Mucosa of stomach (tissue), 1 donor: Measurements from ENCODE around the gene PTPRR.
"Not testable (repeated sequence)": the region's sequence is repeated elsewhere in the genome, so short reads cannot be mapped to it uniquely, and the experiment has no call there.

ENCODE experiments used
- H3K27me3 ChIP-seq: one replicate; pipeline ENCODE4 v1.7.0; 2013; ENCODE audit warnings: mild to moderate bottlenecking, low read length; ENCODE audit not compliant: control insufficient read depth, insufficient read depth
- H3K36me3 ChIP-seq: one replicate; pipeline ENCODE4 v1.7.0; 2013; ENCODE audit warnings: low read length; ENCODE audit not compliant: control insufficient read depth, insufficient read depth
- H3K4me1 ChIP-seq: one replicate; pipeline ENCODE4 v1.7.0; 2013; ENCODE audit warnings: mild to moderate bottlenecking, low read length; ENCODE audit not compliant: control insufficient read depth, insufficient read depth
- H3K4me3 ChIP-seq: one replicate; pipeline ENCODE4 v1.7.0; 2013; ENCODE audit warnings: low read length
- H3K9ac ChIP-seq: one replicate; pipeline ENCODE4 v1.7.0; 2013; ENCODE audit warnings: mild to moderate bottlenecking, low read length, moderate library complexity
- H3K9me3 ChIP-seq: one replicate; pipeline ENCODE4 v1.7.0; 2013; ENCODE audit warnings: mild to moderate bottlenecking, low read length, moderate library complexity; ENCODE audit not compliant: control insufficient read depth
- donor health status: Pancreatic carcinoma.

The PTPRR gene

DNA sequence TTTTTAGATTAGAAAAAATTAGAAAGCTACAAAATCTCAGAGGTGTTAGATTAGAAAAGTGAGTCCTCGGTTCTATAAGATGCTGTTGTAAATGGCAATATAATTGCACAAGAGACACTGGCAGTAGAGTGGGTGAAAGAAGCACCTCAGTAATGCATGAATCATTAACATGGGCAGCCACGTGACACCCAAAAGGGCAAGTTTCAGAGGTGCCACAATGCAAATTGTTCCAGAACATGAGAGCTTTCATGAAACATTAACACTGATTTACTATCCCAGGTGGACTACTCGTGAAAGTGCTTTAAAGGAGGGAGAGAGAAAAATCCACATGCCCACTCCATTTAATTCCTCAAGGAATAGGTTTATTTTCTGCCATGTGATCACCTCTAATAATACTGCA is 108.4 kb downstream of the PTPRR start:
- no peak overlapping the region for H3K9ac ChIP-seq
- no peaks in the 10 kb centered on the region for H3K9me3 ChIP-seq
- H3K36me3 ChIP-seq = no peaks in the 10 kb centered on the region
- H3K4me3 ChIP-seq = no peak overlapping the region
- peaks cover 6% of the 10 kb centered on the region for H3K4me1 ChIP-seq
- no peaks in the 10 kb centered on the region for H3K27me3 ChIP-seq

DNA sequence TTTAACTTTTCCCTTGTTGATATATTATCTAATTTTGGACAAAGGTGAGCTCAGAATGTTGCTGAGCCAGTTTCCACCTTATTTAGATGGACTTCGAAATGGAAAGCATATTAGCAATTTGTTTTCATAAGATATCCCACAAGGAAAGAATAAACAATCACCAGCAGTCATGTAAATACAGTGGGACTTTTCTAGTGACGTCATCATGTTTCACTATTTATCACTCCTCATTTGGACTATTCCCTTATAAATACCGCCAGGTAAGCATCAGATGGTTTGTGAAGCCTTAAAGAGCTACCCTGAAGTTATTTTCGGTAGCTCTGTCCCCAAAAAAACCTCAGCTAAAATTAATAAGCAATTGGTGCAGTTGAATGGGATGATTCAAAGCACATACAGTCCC is 110.7 kb downstream of the PTPRR start:
- Histone ChIP-seq H3K36me3 (no peaks in the 10 kb centered on the region), H3K9me3 (no peaks in the 10 kb centered on the region), H3K27me3 (no peaks in the 10 kb centered on the region)

DNA sequence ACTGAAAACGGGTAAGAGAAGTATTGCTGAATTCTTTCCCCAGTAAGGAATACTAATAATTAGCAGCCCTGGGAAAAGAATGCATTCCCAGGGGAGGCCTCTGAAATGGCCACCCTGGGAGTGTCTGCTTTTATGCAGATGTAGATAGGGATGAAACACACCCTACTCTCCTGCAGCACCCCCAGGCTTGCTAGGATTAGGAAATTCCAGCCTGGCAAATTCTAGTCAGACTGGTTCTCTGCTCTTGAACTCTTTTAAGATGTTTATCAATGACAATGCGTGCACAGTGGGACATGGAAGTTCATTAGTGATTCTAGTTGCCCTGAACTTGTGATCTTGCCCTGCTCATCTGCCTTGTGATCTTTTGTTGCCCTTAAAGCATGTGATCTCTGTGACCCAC is 112.5 kb downstream of the PTPRR start:
- not testable (repeated sequence) for H3K9ac ChIP-seq, H3K36me3 ChIP-seq, H3K4me1 ChIP-seq, H3K27me3 ChIP-seq, H3K4me3 ChIP-seq, H3K9me3 ChIP-seq

More for the DNA sequence above, 110.7 kb downstream of the PTPRR start:
- no peak overlapping the region for H3K9ac ChIP-seq
- no peak overlapping the region for H3K4me3 ChIP-seq
- no peaks in the 10 kb centered on the region for H3K4me1 ChIP-seq

DNA sequence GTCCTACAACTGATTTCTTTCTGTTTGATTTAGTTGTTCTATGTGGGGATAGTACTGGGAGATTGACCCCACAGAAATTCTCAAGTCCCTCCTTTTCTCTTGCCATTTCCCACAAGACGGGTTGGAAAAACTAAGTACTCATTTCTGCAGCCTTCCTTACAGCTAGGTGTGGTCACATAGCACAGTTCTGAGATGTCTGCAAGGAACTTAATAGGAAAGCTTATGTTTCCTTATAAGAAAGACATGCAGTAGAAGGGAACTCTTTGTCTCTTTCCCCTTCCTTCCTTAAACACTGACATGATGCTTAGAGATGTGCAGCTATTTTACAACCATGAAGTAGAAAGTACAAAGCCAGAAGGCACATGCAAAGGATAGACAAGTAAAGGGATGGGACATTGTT is 113.7 kb downstream of the PTPRR start:
- no peaks in the 10 kb centered on the region for H3K36me3 ChIP-seq
- no peaks in the 10 kb centered on the region for H3K27me3 ChIP-seq
- H3K9ac ChIP-seq = no peak overlapping the region
- H3K9me3 ChIP-seq = no peaks in the 10 kb centered on the region
- no peaks in the 10 kb centered on the region for H3K4me1 ChIP-seq
- H3K4me3 ChIP-seq = no peak overlapping the region

DNA sequence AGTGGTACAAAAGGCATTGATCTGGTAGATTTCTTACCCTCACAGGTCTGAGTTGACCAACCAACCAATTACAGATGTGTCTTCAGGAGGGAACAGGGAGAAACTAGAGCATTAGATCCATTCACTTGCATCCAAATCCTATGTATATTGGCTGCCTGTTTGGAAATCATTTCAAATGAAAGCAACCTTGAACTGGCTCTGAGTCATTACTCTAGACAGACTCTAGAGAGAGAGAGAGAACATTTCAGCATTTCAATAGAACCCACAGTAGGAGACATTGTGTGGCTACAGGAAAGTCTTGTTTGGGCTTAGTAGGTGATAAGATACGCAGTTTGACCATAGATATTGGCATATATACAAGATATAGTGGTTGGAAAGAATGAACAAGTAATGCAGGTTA is 114.5 kb downstream of the PTPRR start:
- Histone ChIP-seq H3K9ac (no peak overlapping the region), H3K36me3 (no peaks in the 10 kb centered on the region), H3K9me3 (no peaks in the 10 kb centered on the region), H3K4me1 (no peaks in the 10 kb centered on the region), H3K27me3 (no peaks in the 10 kb centered on the region), H3K4me3 (no peak overlapping the region)

DNA sequence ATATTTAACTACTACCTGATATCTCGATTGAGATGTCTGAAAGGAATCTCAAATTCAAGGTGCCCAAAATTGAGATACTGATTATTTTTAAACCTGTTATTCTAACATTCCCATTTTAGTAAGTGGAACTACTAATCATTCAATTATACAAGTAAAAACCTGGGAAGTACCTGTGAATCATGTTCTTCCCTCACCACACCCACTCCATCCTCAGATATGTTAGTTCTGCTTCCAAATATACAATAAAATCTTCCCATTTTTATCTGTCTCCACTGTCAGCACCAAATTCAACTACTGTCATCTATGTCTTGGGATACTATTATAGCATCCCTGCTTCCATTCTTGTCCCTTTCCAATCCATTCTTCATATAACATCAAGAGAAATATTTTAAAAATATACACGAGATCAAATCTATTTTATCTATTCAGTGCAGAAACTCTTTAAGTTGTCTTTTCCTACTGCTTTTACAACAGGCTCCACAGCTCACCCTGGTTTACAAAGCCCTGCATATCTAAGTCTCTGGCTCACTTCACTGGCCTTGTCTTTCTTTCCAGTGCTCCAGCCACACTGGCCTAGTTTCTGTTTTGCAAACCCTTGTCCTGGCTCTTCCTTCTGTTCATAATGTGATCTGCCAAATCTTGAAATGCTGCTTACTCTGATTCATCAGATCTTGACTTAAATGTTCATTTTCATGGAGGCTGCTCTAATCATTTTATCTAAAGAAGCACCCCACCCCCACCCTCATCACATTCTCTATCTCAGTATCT is 122.3 kb downstream of the PTPRR start:
- peaks cover 8% of the 10 kb centered on the region for H3K4me1 ChIP-seq
- no peak overlapping the region for H3K9ac ChIP-seq
- H3K27me3 ChIP-seq = no peaks in the 10 kb centered on the region
- no peaks in the 10 kb centered on the region for H3K36me3 ChIP-seq
- H3K9me3 ChIP-seq = no peaks in the 10 kb centered on the region
- no peak overlapping the region for H3K4me3 ChIP-seq

DNA sequence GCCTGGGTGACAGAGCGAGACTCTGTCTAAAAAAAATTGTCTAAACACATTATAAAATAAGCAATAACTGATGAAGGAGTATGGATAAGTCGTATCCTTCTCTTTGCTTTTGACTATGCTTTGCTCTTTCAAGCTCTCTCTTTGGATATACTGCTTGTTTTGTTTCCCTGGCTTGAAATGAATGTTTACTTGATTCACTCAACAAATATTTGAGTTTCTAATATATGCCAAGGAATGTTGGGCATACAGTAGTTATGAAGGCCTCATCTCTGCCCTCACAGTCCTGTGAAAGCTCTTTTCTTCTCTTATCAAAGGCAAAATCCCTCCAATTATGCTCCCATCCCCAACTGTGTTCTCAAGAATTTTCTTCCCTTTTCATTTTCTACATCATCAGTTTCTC is 123.5 kb downstream of the PTPRR start:
- Histone ChIP-seq H3K9ac (no peak overlapping the region), H3K9me3 (no peaks in the 10 kb centered on the region), H3K36me3 (no peaks in the 10 kb centered on the region), H3K4me3 (no peak overlapping the region), H3K27me3 (no peaks in the 10 kb centered on the region), H3K4me1 (peaks cover 8% of the 10 kb centered on the region)

DNA sequence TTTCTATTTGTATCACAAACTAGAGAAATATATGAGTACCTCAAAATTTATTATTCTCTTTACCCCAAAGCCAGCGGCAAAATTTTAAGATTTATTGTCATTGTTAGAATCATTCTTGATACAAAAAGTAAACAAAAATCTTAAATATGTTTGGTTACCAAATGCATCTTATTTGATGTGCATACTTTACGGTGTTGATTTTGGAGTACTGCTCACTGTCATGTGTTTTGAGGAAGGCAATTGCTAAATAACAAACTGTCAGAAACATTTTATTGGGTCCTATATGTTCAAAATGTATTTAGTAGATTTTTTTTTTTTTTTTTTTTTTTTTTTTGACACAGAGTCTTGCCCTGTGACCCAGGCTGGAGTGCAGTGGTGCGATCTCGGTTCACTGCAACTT is 124.9 kb downstream of the PTPRR start:
- Histone ChIP-seq H3K9ac (no peak overlapping the region), H3K9me3 (no peaks in the 10 kb centered on the region), H3K36me3 (no peaks in the 10 kb centered on the region), H3K4me1 (peaks cover 8% of the 10 kb centered on the region), H3K27me3 (no peaks in the 10 kb centered on the region), H3K4me3 (no peak overlapping the region)

DNA sequence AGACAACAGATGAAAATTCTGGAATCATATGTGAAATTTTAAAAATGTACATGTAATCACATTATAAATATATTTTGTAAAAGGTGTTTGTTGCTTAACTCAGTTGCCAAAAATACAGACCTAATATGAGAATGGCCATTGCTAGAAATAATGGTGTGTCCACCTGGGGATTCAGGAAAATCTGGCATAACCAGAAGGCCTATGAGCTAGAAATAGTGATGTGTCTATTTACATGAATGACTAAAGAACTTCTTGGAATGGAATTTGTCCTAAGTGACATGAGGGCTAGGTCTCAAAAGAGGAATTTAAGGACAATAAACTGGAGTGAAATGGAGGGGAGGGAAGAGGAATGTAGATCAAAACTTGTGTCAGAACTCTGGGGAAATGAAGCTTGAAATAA is 126.4 kb downstream of the PTPRR start:
- Histone ChIP-seq H3K9ac (no peak overlapping the region), H3K4me1 (peaks cover 8% of the 10 kb centered on the region), H3K4me3 (no peak overlapping the region), H3K9me3 (no peaks in the 10 kb centered on the region), H3K36me3 (no peaks in the 10 kb centered on the region), H3K27me3 (no peaks in the 10 kb centered on the region)

DNA sequence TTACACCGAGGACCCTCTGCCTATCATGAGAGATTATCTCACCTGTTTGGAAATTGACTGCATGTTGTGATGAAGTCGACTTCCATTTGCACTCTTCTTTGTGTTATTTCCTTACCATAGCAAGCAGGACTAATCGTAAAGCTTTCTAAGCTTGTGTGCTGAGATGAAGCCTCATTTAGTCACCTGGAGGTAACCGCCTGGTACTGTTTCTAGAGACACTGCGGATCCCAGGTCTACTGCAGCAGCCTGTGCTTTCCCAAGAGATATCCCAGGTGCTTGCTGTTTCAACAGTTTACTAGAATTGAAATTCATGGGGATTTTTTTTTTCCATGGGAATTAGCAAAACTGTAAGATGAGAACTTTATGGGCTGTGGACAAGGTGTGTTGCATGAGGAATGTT is 131.8 kb downstream of the PTPRR start:
- Histone ChIP-seq H3K4me1 (no peaks in the 10 kb centered on the region), H3K9ac (no peak overlapping the region), H3K27me3 (no peaks in the 10 kb centered on the region), H3K9me3 (no peaks in the 10 kb centered on the region), H3K36me3 (no peaks in the 10 kb centered on the region), H3K4me3 (no peak overlapping the region)

DNA sequence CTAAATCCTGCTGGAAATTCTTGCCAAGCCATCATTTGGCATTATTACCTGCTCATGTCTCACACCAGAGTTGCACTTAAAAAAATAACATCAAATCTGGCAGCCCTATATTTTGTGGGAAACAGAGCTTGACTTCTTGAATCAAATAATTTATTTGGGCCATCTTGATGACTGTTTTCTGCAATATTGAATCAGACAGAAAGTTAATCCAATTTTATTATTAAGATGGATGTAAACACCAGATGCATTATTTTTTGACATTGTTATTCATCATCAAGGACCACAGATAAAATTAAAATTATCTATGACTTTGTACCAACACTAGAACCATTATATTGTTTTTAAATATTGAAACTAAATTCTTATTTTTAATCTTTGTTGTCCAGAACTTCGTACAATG is 132.9 kb downstream of the PTPRR start:
- Histone ChIP-seq H3K4me3 (no peak overlapping the region), H3K27me3 (no peaks in the 10 kb centered on the region), H3K9me3 (no peaks in the 10 kb centered on the region), H3K4me1 (no peaks in the 10 kb centered on the region), H3K9ac (no peak overlapping the region), H3K36me3 (no peaks in the 10 kb centered on the region)

DNA sequence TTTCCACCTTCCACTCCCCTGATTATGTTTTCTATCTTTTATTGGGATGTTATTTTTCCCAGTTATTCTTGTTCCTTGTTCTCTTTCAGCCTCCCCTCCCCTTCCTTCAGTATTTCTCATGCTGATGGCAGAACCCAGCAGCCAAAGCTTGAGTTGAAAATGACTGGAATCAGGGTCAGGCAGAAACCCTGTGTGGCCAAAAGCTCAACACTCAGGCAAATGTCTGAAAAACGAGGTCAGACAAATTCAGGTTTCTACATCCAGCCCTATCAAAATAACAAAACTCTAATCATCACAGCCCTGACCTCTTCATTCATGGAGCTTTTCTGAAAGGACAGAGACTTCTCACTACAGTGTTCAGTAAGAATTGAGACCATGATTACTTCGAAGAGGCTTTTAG is 134.6 kb downstream of the PTPRR start:
- H3K9ac ChIP-seq = no peak overlapping the region
- no peaks in the 10 kb centered on the region for H3K9me3 ChIP-seq
- no peaks in the 10 kb centered on the region for H3K27me3 ChIP-seq
- H3K4me3 ChIP-seq = no peak overlapping the region
- no peaks in the 10 kb centered on the region for H3K4me1 ChIP-seq
- H3K36me3 ChIP-seq = no peaks in the 10 kb centered on the region
